K562 (cell line): Measurements from ENCODE around the gene SLC19A1. TPM values are rescaled to one million over a fixed set of nuclear protein-coding genes. Genes with fewer than 3 reads are reported as not detected.
A peak's percentile ranks its signal among the peaks of the same experiment; 100 is the strongest.

Source experiments
- ATAC-seq: fragments of 200-7000 bp; cut with Tn5 transposase; 3 replicates; pipeline ENCODE4 v1.9.1; 2020; ENCODE audit warnings: moderate library complexity
- BruUV-seq: library from RNA; stranded (reverse); fragments of 400-500 nt; replicated peaks from 2 replicates; lab custom pipeline; 2021; lab: Mats Ljungman, UMichigan
- CTCF ChIA-PET: fragments of 300-600 bp; formaldehyde crosslinking; extraction: SDS; loops from one replicate; lab custom pipeline; 2021; ENCODE audit warnings: low intra/inter-chr PET ratio; lab: Yijun Ruan, JAX
- POLR2A ChIA-PET: fragments of 300-600, 350-650 bp; sonication (Branson Sonifier 250); formaldehyde crosslinking; extraction: SDS; loops from one replicate; lab custom pipeline; 2021; ENCODE audit warnings: antibody characterized with exemption, inconsistent platforms; lab: Yijun Ruan, JAX
- DNase-seq, 4 experiments: peaks; one replicate each; pipeline versions ENCODE4 v3.0.0 to v3.0.0-alpha.2; 2011 to 2018; ENCODE audit warnings: low spot score in 3 of 4, mixed read lengths in 3 of 4; ENCODE audit errors: extremely low read depth in 1 of 4
- FAIRE-seq: peaks from 2 replicates; lab custom pipeline; 2011; peaks lifted over from hg19 to GRCh38; lab: Jason Lieb, UNC
- H2AFZ ChIP-seq: 2 replicates; pipeline ENCODE4 v1.6.0; 2011; ENCODE audit warnings: low read depth, low read length, control low read depth, inconsistent platforms
- H3K27ac ChIP-seq: fragments of 200-600 bp; 3 replicates; pipeline ENCODE4 v1.8.0; 2011; ENCODE audit warnings: low read depth, mild to moderate bottlenecking, control low read depth, inconsistent platforms, low read length, moderate library complexity, mixed read lengths; ENCODE audit errors: extremely low read depth
- H3K27me3 ChIP-seq, 2 experiments: fragments of 300-600 bp in 1 of 2; 2 replicates in 1 of 2; 3 replicates in 1 of 2; pipeline versions ENCODE4 v1.6.0 to v1.8.0; 2011; ENCODE audit warnings: inconsistent platforms in 2 of 2, low read length in 2 of 2, mild to moderate bottlenecking in 1 of 2, mixed read lengths in 1 of 2, moderate library complexity in 1 of 2; ENCODE audit not compliant: control insufficient read depth in 2 of 2, insufficient read depth in 2 of 2
- H3K36me3 ChIP-seq: fragments of 300-600 bp; 3 replicates; pipeline ENCODE4 v1.8.0; 2011; ENCODE audit warnings: mild to moderate bottlenecking, low read length, inconsistent platforms; ENCODE audit not compliant: control insufficient read depth, insufficient read depth
- H3K4me1 ChIP-seq, 2 experiments: fragments of 200-600 bp in 1 of 2; replicated peaks in 1 of 2; 2 replicates in 1 of 2; 3 replicates in 1 of 2; pipeline versions ENCODE4 v1.5.1 to v1.8.0; 2011; ENCODE audit warnings: inconsistent platforms in 2 of 2, low read length in 2 of 2, mild to moderate bottlenecking in 1 of 2, mixed read lengths in 1 of 2, moderate library complexity in 1 of 2; ENCODE audit not compliant: control insufficient read depth in 2 of 2, insufficient read depth in 2 of 2
- H3K4me2 ChIP-seq: 2 replicates; pipeline ENCODE4 v1.6.1; 2011; ENCODE audit warnings: low read length, control low read depth, inconsistent platforms, mixed read lengths; ENCODE audit not compliant: insufficient read depth
- H3K4me3 ChIP-seq: fragments of 200-600 bp; sonication (generic), shearing (Covaris generic); 2 replicates; pipeline ENCODE4 v1.5.1; 2016; ENCODE audit warnings: control low read depth, inconsistent platforms
- H3K79me2 ChIP-seq: fragments of 200-600 bp; 3 replicates; pipeline ENCODE4 v1.8.0; 2011; ENCODE audit warnings: low read length, inconsistent platforms; ENCODE audit not compliant: control insufficient read depth, insufficient read depth
- H3K9ac ChIP-seq, 2 experiments: 2 replicates each; pipeline versions ENCODE4 v1.6.0 to v1.6.1; 2011; ENCODE audit warnings: low read depth in 2 of 2, low read length in 2 of 2, control low read depth in 1 of 2, inconsistent platforms in 1 of 2, mild to moderate bottlenecking in 1 of 2, mixed read lengths in 1 of 2; ENCODE audit not compliant: insufficient read depth in 1 of 2
- H3K9me1 ChIP-seq: one replicate; pipeline ENCODE4 v1.6.0; 2011; ENCODE audit warnings: inconsistent platforms, mild to moderate bottlenecking, low read length, moderate library complexity; ENCODE audit not compliant: control insufficient read depth, insufficient read depth
- H3K9me3 ChIP-seq: replicated peaks from 2 replicates; pipeline ENCODE4 v1.5.1; 2011; ENCODE audit warnings: low read depth, low read length, inconsistent platforms; ENCODE audit not compliant: control insufficient read depth, insufficient read depth
- H4K20me1 ChIP-seq: replicated peaks from 2 replicates; pipeline ENCODE4 v1.6.1; 2011; ENCODE audit warnings: low read length, inconsistent platforms, mixed read lengths; ENCODE audit not compliant: control insufficient read depth, insufficient read depth
- ARID1B ChIP-seq: fragments of 450-650 bp; IDR thresholded peaks from 2 replicates; pipeline ENCODE4 v1.6.1; 2016; ENCODE audit warnings: antibody characterized with exemption, mild to moderate bottlenecking, inconsistent platforms
- ARID2 ChIP-seq: fragments of 450-650 bp; IDR thresholded peaks from 2 replicates; pipeline ENCODE4 v1.6.1; 2017; ENCODE audit warnings: antibody characterized with exemption, mild to moderate bottlenecking
- BACH1 ChIP-seq: fragments of 200-800 bp; sonication (Bioruptor generic); IDR thresholded peaks from 2 replicates; pipeline ENCODE4 v1.6.1; 2016; ENCODE audit warnings: missing genetic modification characterization, missing compliant biosample characterization
- BDP1 ChIP-seq: IDR thresholded peaks from 3 replicates; pipeline ENCODE4 v1.6.1; 2011; ENCODE audit not compliant: insufficient read length, insufficient read depth
- CBX2 ChIP-seq: fragments of 200-600 bp; sonication (generic); IDR thresholded peaks from one replicate; pipeline ENCODE4 v1.6.1; 2012; ENCODE audit warnings: mild to moderate bottlenecking, low read length, inconsistent platforms; ENCODE audit not compliant: insufficient read depth, poor library complexity, severe bottlenecking
- ELK1 ChIP-seq: sonication (generic); formaldehyde crosslinking; IDR thresholded peaks from 2 replicates; pipeline ENCODE4 v1.8.1; 2022; ENCODE audit warnings: missing genetic modification reagents
- ESRRB ChIP-seq: fragments of 250-450 bp; sonication (Bioruptor Pico); IDR thresholded peaks from 2 replicates; pipeline ENCODE4 v1.5.0; 2020; ENCODE audit warnings: mild to moderate bottlenecking, moderate library complexity, borderline replicate concordance
- FOXJ3 ChIP-seq: sonication (generic); formaldehyde crosslinking; IDR thresholded peaks from 2 replicates; pipeline ENCODE4 v1.4.0; 2020; ENCODE audit warnings: mild to moderate bottlenecking, missing genetic modification reagents
- FUS ChIP-seq: fragments of 200-400 bp; formaldehyde crosslinking; optimal IDR thresholded peaks from 2 replicates; pipeline ENCODE3; 2017; ENCODE audit warnings: low read depth, low read length
- HOMEZ ChIP-seq: fragments of 250-450 bp; sonication (Bioruptor Pico); IDR thresholded peaks from 2 replicates; pipeline ENCODE4 v1.4.0; 2020; ENCODE audit warnings: mild to moderate bottlenecking, moderate library complexity
- POLR2G ChIP-seq: fragments of 200-400 bp; formaldehyde crosslinking; IDR thresholded peaks from 2 replicates; pipeline ENCODE4 v1.6.1; 2017; ENCODE audit warnings: low read depth, mild to moderate bottlenecking, antibody characterized with exemption, low read length, moderate library complexity
- RBFOX2 ChIP-seq: fragments of 200-400 bp; formaldehyde crosslinking; IDR thresholded peaks from 2 replicates; pipeline ENCODE4 v1.6.1; 2017; ENCODE audit warnings: low read depth, mild to moderate bottlenecking, low read length, moderate library complexity
- ZKSCAN1 ChIP-seq: fragments of 150-350 bp; IDR thresholded peaks from 2 replicates; pipeline ENCODE4 v1.6.1; 2016; ENCODE audit warnings: low read depth, low read length
- ZNF518B ChIP-seq: fragments of 250-450 bp; sonication (Bioruptor Pico); IDR thresholded peaks from 2 replicates; pipeline ENCODE4 v1.5.0; 2021; ENCODE audit warnings: mild to moderate bottlenecking, moderate library complexity
- WGBS: fragments of 100-300 bp; shearing (Covaris generic); methylation state at CpG from one replicate; pipeline ENCODE4 v1.1.6; 2016; ENCODE audit warnings: low coverage, mixed read lengths; ENCODE audit not compliant: insufficient coverage; ENCODE audit errors: missing lambda C conversion rate; 5-methylcytosine and 5-hydroxymethylcytosine counted together
- in situ Hi-C: fragments of 300-500 bp; cut with MboI; formaldehyde crosslinking; loops from 4 replicates; pipeline ENCODE4 v1.15.0; 2018; ENCODE audit warnings: inconsistent platforms, mixed read lengths
- intact Hi-C: fragments of 100-400 bp; cut with micrococcal nuclease; formaldehyde crosslinking; loops from 2 replicates; pipeline ENCODE4 v1.14.2; 2022
- polyA plus RNA-seq, 8 experiments: library from polyadenylated mRNA; depleted of rRNA in 4 of 8; stranded (reverse) in 5 of 8; unstranded in 3 of 8; fragments of >200 nt; fragmentation: Nextera tagmentation in 2 of 8; fragmentation: Illumina TruSeq in 1 of 8; extraction: Ambion mirVana in 2 of 8; extraction: Trizol in 1 of 8; gene quantifications; 2 replicates each; pipeline versions ENCODE4 v1.2.1 to v1.2.3, GENCODE V29; 2011 to 2014; ENCODE audit warnings: inconsistent platforms in 1 of 8, missing spikeins in 1 of 8
- total RNA-seq, 7 experiments: library from RNA; depleted of rRNA in 6 of 7; stranded (reverse); fragments of >200 nt in 6 of 7; fragmentation: Illumina TruSeq in 2 of 7; extraction: Trizol in 2 of 7; gene quantifications; 2 replicates each; pipeline versions ENCODE4 v1.2.1 to v1.2.3, GENCODE V29; 2011 to 2021; ENCODE audit warnings: low replicate concordance in 1 of 7

The SLC19A1 gene
- total and polyA plus RNA-seq, 9 of the 15 experiments (the other 6 are each of a cell fraction or from before 2014, with no cell fraction given), result 0.65 to 88.7 (median 12.0) TPM

GRCh38 chr21:45536301-45537081, 5.7 kb downstream of the SLC19A1 start:
- Histone ChIP-seq H3K9me1 (no peaks in the 10 kb centered on the region), H3K27ac (no peak overlapping the region), H3K4me1 (peaks cover 7 to 78% of the 10 kb centered on the region in 2 experiments; a peak in 3 of 5 replicates), H2AFZ (no peak overlapping the region), H3K36me3 (peaks cover 91% of the 10 kb centered on the region; the same call in 2 of the 3 replicates), H3K4me2 (no peak overlapping the region), H3K9me3 (no peaks in the 10 kb centered on the region), H3K79me2 (peaks cover 81% of the 10 kb centered on the region), H4K20me1 (no peaks in the 10 kb centered on the region; the same call in 1 of the 2 replicates), H3K4me3 (no peak overlapping the region), H3K27me3 (no peaks in the 10 kb centered on the region), H3K9ac (0 out of 4 replicates have a peak overlapping the region, but pooled peaks of 1 of the 2 experiments have one; percentile 36)
- BruUV-seq, result no TSS peak
- intact Hi-C loops, result no loop called here
- ATAC-seq (no peak), DNase-seq (no peak), FAIRE-seq (no peak)
- POLR2A ChIA-PET, result interaction anchor here (0.7 kb wide), 1 partner anchor 354 kb away, joined by 3 read pairs; no protein-coding TSS in a partner anchor
- no peak for TF ChIP-seq ARID1B
- TF ChIP-seq FUS, result no peak
- TF ChIP-seq POLR2G, result peak; percentile 34; the same call in 1 of the 2 replicates
- TF ChIP-seq HOMEZ (CRISPR knock-in tag), result no peak
- TF ChIP-seq ZKSCAN1, result no peak
- TF ChIP-seq RBFOX2, result 0 out of 2 replicates have a peak, but pooled peaks have one; percentile 10
- TF ChIP-seq ELK1 (CRISPR knock-in tag), result no peak
- TF ChIP-seq CBX2, result no peak
- no peak for TF ChIP-seq ZNF518B (CRISPR knock-in tag)
- no peak for TF ChIP-seq FOXJ3 (CRISPR knock-in tag)
- no peak for TF ChIP-seq ARID2
- no peak for TF ChIP-seq BDP1
- TF ChIP-seq BACH1, result no peak
- no peak for TF ChIP-seq ESRRB (CRISPR knock-in tag)
- 88% methylated on average over 22 of the region's 31 CpGs for WGBS
- in situ Hi-C loops, result no loop called here
- CTCF ChIA-PET, result no interaction called here
